CD8-positive, alpha-beta memory T cell (primary cell): ENCODE results near the gene PLA2G15. TPM values are rescaled to one million over a fixed set of nuclear protein-coding genes. Genes with fewer than 3 reads are reported as not detected.

Source experiments
- CTCF ChIA-PET: fragments of 350-600 bp; sonication (Branson Sonifier 250); formaldehyde crosslinking; loops from one replicate; lab custom pipeline; 2021; ENCODE audit warnings: antibody characterized with exemption; lab: Charles Lee
- POLR2A ChIA-PET: fragments of 350-600 bp; sonication (Branson Sonifier 250); formaldehyde crosslinking; loops from one replicate; lab custom pipeline; 2021; ENCODE audit warnings: antibody characterized with exemption; lab: Charles Lee
- DNase-seq, 5 donors: peaks; one replicate each; pipeline versions ENCODE4 v3.0.0 to v3.0.0-alpha.2; 2020 to 2022; ENCODE audit warnings: mixed read lengths in 1 of 5
- H3K27ac ChIP-seq: one replicate; pipeline ENCODE4 v1.7.0; 2013; ENCODE audit warnings: low read depth, mild to moderate bottlenecking, low read length, moderate library complexity
- H3K27me3 ChIP-seq: 2 replicates; pipeline ENCODE4 v1.7.0; 2013; ENCODE audit warnings: low read length, mild to moderate bottlenecking; ENCODE audit not compliant: insufficient read depth, poor library complexity, severe bottlenecking
- H3K36me3 ChIP-seq: 2 replicates; pipeline ENCODE4 v1.7.0; 2013; ENCODE audit warnings: mild to moderate bottlenecking, low read length, moderate library complexity; ENCODE audit not compliant: insufficient read depth
- H3K4me1 ChIP-seq: 2 replicates; pipeline ENCODE4 v1.7.0; 2013; ENCODE audit warnings: mild to moderate bottlenecking, low read length, moderate library complexity; ENCODE audit not compliant: insufficient read depth
- H3K4me3 ChIP-seq: 2 replicates; pipeline ENCODE4 v1.7.0; 2013; ENCODE audit warnings: mild to moderate bottlenecking, low read length
- H3K9me3 ChIP-seq: 2 replicates; pipeline ENCODE4 v1.7.0; 2013; ENCODE audit warnings: mild to moderate bottlenecking, low read length
- H3K27ac Mint-ChIP-seq, 8 donors: one replicate each; pipeline ENCODE4 v1.8.0; 2020 to 2021; ENCODE audit warnings: mixed read lengths in 8 of 8, mild to moderate bottlenecking in 6 of 8, inconsistent platforms in 3 of 8, moderate library complexity in 3 of 8
- H3K27me3 Mint-ChIP-seq, 2 donors: one replicate each; pipeline ENCODE4 v1.8.0; 2020 to 2021; ENCODE audit warnings: mixed read lengths in 2 of 2, mild to moderate bottlenecking in 1 of 2, moderate library complexity in 1 of 2
- H3K36me3 Mint-ChIP-seq, 3 donors: one replicate each; pipeline ENCODE4 v1.8.0; 2020 to 2021; ENCODE audit warnings: mixed read lengths in 3 of 3, inconsistent platforms in 1 of 3, mild to moderate bottlenecking in 1 of 3
- H3K4me1 Mint-ChIP-seq, 3 donors: one replicate each; pipeline ENCODE4 v1.8.0; 2020 to 2021; ENCODE audit warnings: mixed read lengths in 3 of 3, inconsistent platforms in 1 of 3, mild to moderate bottlenecking in 1 of 3
- H3K4me3 Mint-ChIP-seq, 7 donors: one replicate each; pipeline ENCODE4 v1.8.0; 2020 to 2021; ENCODE audit warnings: mixed read lengths in 7 of 7, mild to moderate bottlenecking in 6 of 7, moderate library complexity in 4 of 7, inconsistent platforms in 2 of 7
- H3K9me3 Mint-ChIP-seq, 5 donors: one replicate each; pipeline ENCODE4 v1.8.0; 2020 to 2022; ENCODE audit warnings: mixed read lengths in 5 of 5, mild to moderate bottlenecking in 3 of 5, moderate library complexity in 2 of 5, inconsistent platforms in 1 of 5
- polyA plus RNA-seq: library from polyadenylated mRNA; unstranded; fragments of 300-500 nt; fragmentation: Illumina TruSeq; gene quantifications from one replicate; pipeline ENCODE4 v1.2.3, GENCODE V29; 2021
- total RNA-seq, 2 experiments: library from RNA; stranded (reverse); gene quantifications; one replicate each; pipeline ENCODE4 v1.2.3, GENCODE V29; 2021

PLA2G15 gene
- total and polyA plus RNA-seq, 3 experiments from 2014 or later: 9.0 to 11.0 (median 9.4) TPM

- CTCF ChIA-PET: interaction anchor here (1.1 to 22.1 kb wide), 4 partner anchors 11 to 38 kb away, joined by 3 to 319 read pairs (median 12); partner anchors contain the start of genes PRMT7, SLC7A6 and SLC7A6OS
- peaks cover 0 to 51% (median 13%) of the 10 kb centered on the region in 3 donors for H3K36me3 Mint-ChIP-seq
- H3K27ac Mint-ChIP-seq: peak overlapping the region; percentile 89 to 99 (median 97)
- no peak for DNase-seq
- H3K9me3 Mint-ChIP-seq: no peaks in the 10 kb centered on the region
- Histone ChIP-seq H3K4me3 (peak overlapping the region; percentile 17), H3K4me1 (peaks cover 86% of the 10 kb centered on the region), H3K27ac (no peak overlapping the region), H3K27me3 (no peaks in the 10 kb centered on the region), H3K36me3 (peaks cover 24% of the 10 kb centered on the region), H3K9me3 (no peaks in the 10 kb centered on the region)
- H3K27me3 Mint-ChIP-seq: peaks cover 0 to 2% of the 10 kb centered on the region in 2 donors
- H3K4me1 Mint-ChIP-seq: peaks cover 68 to 80% (median 80%) of the 10 kb centered on the region in 3 donors
- POLR2A ChIA-PET: interaction anchor here (0.8 to 2.1 kb wide), 4 partner anchors 9 to 38 kb away, joined by 3 to 8 read pairs (median 5); partner anchors contain the start of genes PRMT7, SLC7A6 and SLC7A6OS
- H3K4me3 Mint-ChIP-seq: peak overlapping the region; percentile 17 to 79 (median 74)
These were observed 28.3 kb downstream of the PLA2G15 start for GRCh38 chr16:68273459-68273858.

DNA sequence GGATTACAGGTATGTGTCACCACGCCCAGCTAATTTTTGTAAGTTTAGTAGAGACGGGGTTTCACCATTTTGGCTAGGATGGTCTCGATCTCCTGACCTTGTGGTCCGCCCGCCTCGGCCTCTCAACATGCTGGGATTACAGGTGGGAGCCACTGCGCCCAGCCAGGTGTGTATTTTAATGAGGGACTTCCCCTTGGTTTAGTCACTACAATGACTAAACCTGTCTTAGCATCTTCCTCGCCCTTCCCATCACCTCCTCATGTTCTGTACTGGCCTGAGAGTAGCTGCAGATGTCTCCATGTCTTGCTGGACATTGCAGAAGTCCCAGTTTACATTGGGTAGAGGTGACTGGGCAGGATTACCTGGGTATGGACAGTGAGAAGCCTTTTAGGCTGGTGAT is 28.7 kb downstream of the PLA2G15 start:
- Mint-ChIP-seq H3K9me3 (no peaks in the 10 kb centered on the region), H3K27ac (peak overlapping the region; percentile 89 to 99 (median 97)), H3K27me3 (peaks cover 0 to 2% of the 10 kb centered on the region in 2 donors), H3K4me1 (peaks cover 67 to 78% (median 77%) of the 10 kb centered on the region in 3 donors), H3K4me3 (peak overlapping the region in 6 of 7 donors; percentile 5 to 79 (median 76)), H3K36me3 (peaks cover 0 to 50% (median 13%) of the 10 kb centered on the region in 3 donors)
- no peaks in the 10 kb centered on the region for H3K27me3 ChIP-seq
- POLR2A ChIA-PET: interaction anchor here (0.6 kb wide), 1 partner anchor 37 kb away, joined by 5 read pairs; the partner anchor contains the start of genes PRMT7 and SLC7A6OS
- no peaks in the 10 kb centered on the region for H3K9me3 ChIP-seq
- H3K36me3 ChIP-seq: peaks cover 24% of the 10 kb centered on the region
- no peak overlapping the region for H3K27ac ChIP-seq
- H3K4me1 ChIP-seq: peaks cover 82% of the 10 kb centered on the region
- CTCF ChIA-PET: interaction anchor here (1.0 to 22.1 kb wide), 3 partner anchors 10 to 54 kb away, joined by 6 to 319 read pairs (median 19); partner anchors contain the start of gene SLC7A6
- no peak for DNase-seq
- H3K4me3 ChIP-seq: peak overlapping the region; percentile 17

- Mint-ChIP-seq H3K4me1 (peaks cover 64 to 77% (median 76%) of the 10 kb centered on the region in 3 donors), H3K27ac (peak overlapping the region; percentile 89 to 99 (median 97)), H3K36me3 (peaks cover 0 to 49% (median 10%) of the 10 kb centered on the region in 3 donors), H3K4me3 (peak overlapping the region in 6 of 7 donors; percentile 6 to 79 (median 76)), H3K9me3 (no peaks in the 10 kb centered on the region), H3K27me3 (peaks cover 0 to 2% of the 10 kb centered on the region in 2 donors)
- Histone ChIP-seq H3K4me3 (peak overlapping the region; percentile 34), H3K4me1 (peaks cover 81% of the 10 kb centered on the region), H3K27me3 (no peaks in the 10 kb centered on the region), H3K27ac (peak overlapping the region; percentile 12), H3K9me3 (no peaks in the 10 kb centered on the region), H3K36me3 (peaks cover 24% of the 10 kb centered on the region)
- ChIA-PET POLR2A (interaction anchor here (0.6 to 3.1 kb wide), 3 partner anchors 11 to 37 kb away, joined by 5 to 9 read pairs (median 9); partner anchors contain the start of genes PRMT7 and SLC7A6OS), CTCF (interaction anchor here (1.0 to 22.1 kb wide), 4 partner anchors 10 to 53 kb away, joined by 6 to 319 read pairs (median 12); partner anchors contain the start of genes PRMT7, SLC7A6 and SLC7A6OS)
- no peak for DNase-seq
These were observed 29.3 kb downstream of the PLA2G15 start for GRCh38 chr16:68274441-68274840.

DNA sequence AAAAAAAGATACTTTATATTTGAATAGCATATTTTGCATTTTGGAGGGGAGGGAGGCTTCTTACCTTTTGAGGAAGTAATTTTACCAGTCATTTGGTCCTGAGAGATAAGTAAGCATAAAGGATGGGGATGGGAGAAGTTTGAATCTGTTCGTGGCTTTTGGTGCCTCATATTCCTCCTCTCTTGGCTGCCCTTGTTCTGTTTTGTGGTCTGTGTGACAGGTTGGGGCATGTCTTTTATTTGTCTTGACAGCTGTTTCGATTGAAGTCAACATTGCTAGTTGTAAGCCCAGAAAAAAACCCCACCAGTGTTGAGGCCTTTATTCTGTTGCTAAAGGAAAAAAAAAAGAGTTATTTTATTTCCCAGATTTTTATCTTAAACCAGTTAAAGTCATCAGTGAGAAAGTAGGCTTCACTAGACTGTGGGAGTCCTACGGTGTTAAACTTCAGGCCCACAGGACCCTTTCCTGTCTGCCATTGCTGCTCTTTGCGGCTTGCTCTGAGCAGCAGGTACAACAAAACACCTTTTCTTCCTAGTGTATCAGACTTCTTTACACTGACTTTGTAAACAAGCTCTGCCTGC is 30.5 kb downstream of the PLA2G15 start:
- Histone ChIP-seq H3K27me3 (no peaks in the 10 kb centered on the region), H3K27ac (no peak overlapping the region), H3K4me1 (peaks cover 81% of the 10 kb centered on the region), H3K36me3 (peaks cover 24% of the 10 kb centered on the region), H3K9me3 (no peaks in the 10 kb centered on the region), H3K4me3 (peak overlapping the region; percentile 42)
- Mint-ChIP-seq H3K4me3 (peak overlapping the region; percentile 36 to 80 (median 74)), H3K27me3 (peaks cover 0 to 2% of the 10 kb centered on the region in 2 donors), H3K4me1 (peaks cover 58 to 72% (median 72%) of the 10 kb centered on the region in 3 donors), H3K36me3 (peaks cover 0 to 52% (median 13%) of the 10 kb centered on the region in 3 donors), H3K27ac (peak overlapping the region; percentile 89 to 99 (median 96)), H3K9me3 (no peaks in the 10 kb centered on the region)
- CTCF ChIA-PET: interaction anchor here (0.6 to 22.1 kb wide), 5 partner anchors 10 to 245 kb away, joined by 3 to 319 read pairs (median 6); partner anchors contain the start of genes PRMT7, SLC7A6 and SLC7A6OS
- POLR2A ChIA-PET: interaction anchor here (0.5 to 3.1 kb wide), 8 partner anchors 10 to 263 kb away, joined by 3 to 15 read pairs (median 3); partner anchors contain the start of genes PRMT7, SLC7A6 and SLC7A6OS
- peak; percentile 19 to 85 (median 63) for DNase-seq

GRCh38 chr16:68276223-68276622 is 31.1 kb downstream of the PLA2G15 start:
- peak overlapping the region; percentile 89 to 99 (median 96) for H3K27ac Mint-ChIP-seq
- no peaks in the 10 kb centered on the region for H3K9me3 ChIP-seq
- no peak for DNase-seq
- H3K4me1 ChIP-seq: peaks cover 81% of the 10 kb centered on the region
- POLR2A ChIA-PET: interaction anchor here (0.9 to 3.1 kb wide), 7 partner anchors 9 to 35 kb away, joined by 3 to 15 read pairs (median 3); partner anchors contain the start of genes PRMT7, SLC7A6 and SLC7A6OS
- H3K4me3 ChIP-seq: peak overlapping the region; percentile 42
- peaks cover 24% of the 10 kb centered on the region for H3K36me3 ChIP-seq
- H3K27me3 Mint-ChIP-seq: peaks cover 0 to 2% of the 10 kb centered on the region in 2 donors
- CTCF ChIA-PET: interaction anchor here (0.6 to 22.1 kb wide), 5 partner anchors 9 to 245 kb away, joined by 3 to 319 read pairs (median 6); partner anchors contain the start of genes PRMT7, SLC7A6 and SLC7A6OS
- H3K9me3 Mint-ChIP-seq: no peaks in the 10 kb centered on the region
- peaks cover 0 to 54% (median 15%) of the 10 kb centered on the region in 3 donors for H3K36me3 Mint-ChIP-seq
- H3K4me1 Mint-ChIP-seq: peaks cover 58 to 75% (median 72%) of the 10 kb centered on the region in 3 donors
- no peaks in the 10 kb centered on the region for H3K27me3 ChIP-seq
- H3K27ac ChIP-seq: no peak overlapping the region
- H3K4me3 Mint-ChIP-seq: peak overlapping the region; percentile 36 to 80 (median 74)

- no peaks in the 10 kb centered on the region for H3K9me3 ChIP-seq
- ChIA-PET CTCF (interaction anchor here (0.9 to 22.1 kb wide), 2 partner anchors 18 to 47 kb away, joined by 6 to 319 read pairs; partner anchors contain the start of gene SLC7A6), POLR2A (interaction anchor here (0.6 to 1.0 kb wide), 2 partner anchors 15 to 40 kb away, joined by 3 to 4 read pairs; partner anchors contain the start of gene SLC7A6)
- no peak for DNase-seq
- H3K4me1 Mint-ChIP-seq: peaks cover 63 to 75% (median 72%) of the 10 kb centered on the region in 3 donors
- peak overlapping the region in 3 of 7 donors; percentile 19 to 73 (median 50) for H3K4me3 Mint-ChIP-seq
- H3K27me3 Mint-ChIP-seq: no peaks in the 10 kb centered on the region
- H3K27me3 ChIP-seq: no peaks in the 10 kb centered on the region
- H3K9me3 Mint-ChIP-seq: no peaks in the 10 kb centered on the region
- H3K27ac Mint-ChIP-seq: peak overlapping the region; percentile 73 to 93 (median 84)
- no peak overlapping the region for H3K4me3 ChIP-seq
- peaks cover 12% of the 10 kb centered on the region for H3K36me3 ChIP-seq
- H3K4me1 ChIP-seq: peaks cover 80% of the 10 kb centered on the region
- H3K27ac ChIP-seq: no peak overlapping the region
- peaks cover 0 to 53% (median 28%) of the 10 kb centered on the region in 3 donors for H3K36me3 Mint-ChIP-seq
These were observed 34.8 kb downstream of the PLA2G15 start for GRCh38 chr16:68279726-68280558.
